ENCODE results near the gene GABBR1.
"Not testable (repeated sequence)": the region's sequence is repeated elsewhere in the genome, so short reads cannot be mapped to it uniquely, and the experiment has no call there.

The GABBR1 gene

DNA sequence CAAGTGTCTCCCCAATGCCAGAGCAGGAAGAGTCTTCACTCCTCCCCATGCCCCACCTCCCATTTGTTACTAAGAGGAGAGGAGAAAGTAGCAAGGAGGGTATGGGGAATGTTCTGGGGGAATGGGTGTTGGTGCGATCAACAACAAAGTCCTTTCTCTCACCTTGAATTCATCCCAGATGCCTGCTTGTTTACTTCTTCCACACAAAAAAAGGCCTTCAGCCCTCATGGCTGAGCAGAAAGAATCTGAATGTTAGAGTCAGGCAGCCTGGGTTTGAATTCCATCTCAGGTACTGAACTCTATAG is 33.8 kb upstream of the GABBR1 start:
- DNase-seq (ENCODE audit: low read depth): no peak
- no peak overlapping the region for H3K4me3 ChIP-seq (ENCODE audit: control insufficient read depth, low read depth, low read length)
- TF ChIP-seq, protein P1, sequence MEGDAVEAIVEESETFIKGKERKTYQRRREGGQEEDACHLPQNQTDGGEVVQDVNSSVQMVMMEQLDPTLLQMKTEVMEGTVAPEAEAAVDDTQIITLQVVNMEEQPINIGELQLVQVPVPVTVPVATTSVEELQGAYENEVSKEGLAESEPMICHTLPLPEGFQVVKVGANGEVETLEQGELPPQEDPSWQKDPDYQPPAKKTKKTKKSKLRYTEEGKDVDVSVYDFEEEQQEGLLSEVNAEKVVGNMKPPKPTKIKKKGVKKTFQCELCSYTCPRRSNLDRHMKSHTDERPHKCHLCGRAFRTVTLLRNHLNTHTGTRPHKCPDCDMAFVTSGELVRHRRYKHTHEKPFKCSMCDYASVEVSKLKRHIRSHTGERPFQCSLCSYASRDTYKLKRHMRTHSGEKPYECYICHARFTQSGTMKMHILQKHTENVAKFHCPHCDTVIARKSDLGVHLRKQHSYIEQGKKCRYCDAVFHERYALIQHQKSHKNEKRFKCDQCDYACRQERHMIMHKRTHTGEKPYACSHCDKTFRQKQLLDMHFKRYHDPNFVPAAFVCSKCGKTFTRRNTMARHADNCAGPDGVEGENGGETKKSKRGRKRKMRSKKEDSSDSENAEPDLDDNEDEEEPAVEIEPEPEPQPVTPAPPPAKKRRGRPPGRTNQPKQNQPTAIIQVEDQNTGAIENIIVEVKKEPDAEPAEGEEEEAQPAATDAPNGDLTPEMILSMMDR (IDR thresholded peaks at IDR 0.05; ENCODE audit: control insufficient read depth, insufficient read depth, low read depth, low read length, missing control alignments): no peak

- DNase-seq (ENCODE audit: low read depth): no peak
- TF ChIP-seq, protein P1 (IDR thresholded peaks at IDR 0.05; ENCODE audit: control insufficient read depth, insufficient read depth, low read depth, low read length, missing control alignments): no peak
- no peak overlapping the region for H3K4me3 ChIP-seq (ENCODE audit: control insufficient read depth, low read depth, low read length)
These were observed 33.2 kb upstream of the GABBR1 start for GRCh38 chr6:29665942-29666825.

- TF ChIP-seq, protein P1 (IDR thresholded peaks at IDR 0.05; ENCODE audit: control insufficient read depth, insufficient read depth, low read depth, low read length, missing control alignments): no peak
- DNase-seq (ENCODE audit: low read depth): no peak
These were observed 30.5 kb upstream of the GABBR1 start for GRCh38 chr6:29663300-29664042.

GRCh38 chr6:29661502-29662141 is 28.6 kb upstream of the GABBR1 start:
- H3K4me3 ChIP-seq (ENCODE audit: control insufficient read depth, low read depth, low read length): not testable (repeated sequence)

More at GRCh38 chr6:29663300-29664042, 30.5 kb upstream of the GABBR1 start:
- no peak overlapping the region for H3K4me3 ChIP-seq (ENCODE audit: control insufficient read depth, low read depth, low read length)

DNA sequence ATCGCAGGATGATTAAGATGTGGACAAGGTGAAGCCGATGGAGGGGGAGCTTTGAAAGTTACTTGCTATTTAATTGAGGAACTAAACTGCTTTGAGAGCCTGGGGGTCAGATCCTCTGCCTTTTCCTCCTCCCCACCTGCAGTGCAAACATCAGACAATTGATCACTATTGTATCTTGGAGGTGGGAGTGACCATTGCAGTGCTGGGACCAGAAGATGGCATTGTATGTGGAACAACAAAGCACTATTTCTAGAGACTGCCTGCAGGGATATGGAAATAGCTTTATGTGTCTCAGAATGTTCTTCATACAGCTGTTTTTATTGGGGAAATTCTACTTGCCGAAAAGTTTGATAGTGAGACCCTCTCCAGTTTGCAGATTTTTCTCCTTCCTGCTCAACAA is 28.1 kb upstream of the GABBR1 start:
- no peak overlapping the region for H3K4me3 ChIP-seq (ENCODE audit: control insufficient read depth, low read depth, low read length)
- TF ChIP-seq, protein P1 (IDR thresholded peaks at IDR 0.05; ENCODE audit: control insufficient read depth, insufficient read depth, low read depth, low read length, missing control alignments): no peak
- no peak for DNase-seq (ENCODE audit: low read depth)

More at GRCh38 chr6:29661502-29662141, 28.6 kb upstream of the GABBR1 start:
- not testable (repeated sequence) for DNase-seq (ENCODE audit: low read depth)

DNA sequence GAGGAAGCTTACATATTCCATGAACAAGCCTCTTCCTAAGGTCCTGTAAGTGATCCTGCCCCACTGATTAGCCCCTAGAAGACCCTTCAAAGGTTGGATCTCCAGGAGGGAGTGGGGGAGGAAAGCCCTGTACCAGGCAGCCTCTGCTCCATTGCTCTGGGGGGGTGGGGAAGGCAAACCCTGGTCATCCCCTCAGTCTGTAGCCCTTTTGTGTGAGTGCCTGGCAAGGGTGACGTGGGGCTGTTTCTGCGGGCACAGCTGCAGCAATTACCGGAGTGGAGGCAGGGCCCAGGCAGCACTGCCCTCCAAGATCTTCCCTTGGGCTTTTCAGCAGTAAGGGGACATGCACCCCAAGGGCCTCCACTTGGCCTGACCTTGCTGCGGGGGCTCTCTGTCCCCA is 23.8 kb upstream of the GABBR1 start, which contains the start of gene MOG:
Gene MOG (plus strand): TSS at position 295 of the 400 bp plus-strand sequence. CDS start 118 bp downstream, outside the sequence.
- no peak for DNase-seq (ENCODE audit: low read depth)
- TF ChIP-seq, protein P1 (IDR thresholded peaks at IDR 0.05; ENCODE audit: control insufficient read depth, insufficient read depth, low read depth, low read length, missing control alignments): no peak
- H3K4me3 ChIP-seq (ENCODE audit: control insufficient read depth, low read depth, low read length): no peak within 1 kb of the TSS

Data from AG09309 (cell line).